Stimulated activated CD4-positive, alpha-beta T cell treated with anti-CD3 and anti-CD28 coated beads, TNF-alpha, amount 100 ng/mL, for 1 hour (primary cell): Measurements from ENCODE around the gene CLCA2.

Source experiments
- DNase-seq, 3 donors: peaks; one replicate each; pipeline ENCODE4 v3.0.0-alpha.2; 2020; ENCODE audit warnings: low read depth in 3 of 3, low spot score in 1 of 3

CLCA2 gene

GRCh38 chr1:86429835-86430234 lies 5.9 kb downstream of the CLCA2 start:
- DNase-seq = no peak

DNA sequence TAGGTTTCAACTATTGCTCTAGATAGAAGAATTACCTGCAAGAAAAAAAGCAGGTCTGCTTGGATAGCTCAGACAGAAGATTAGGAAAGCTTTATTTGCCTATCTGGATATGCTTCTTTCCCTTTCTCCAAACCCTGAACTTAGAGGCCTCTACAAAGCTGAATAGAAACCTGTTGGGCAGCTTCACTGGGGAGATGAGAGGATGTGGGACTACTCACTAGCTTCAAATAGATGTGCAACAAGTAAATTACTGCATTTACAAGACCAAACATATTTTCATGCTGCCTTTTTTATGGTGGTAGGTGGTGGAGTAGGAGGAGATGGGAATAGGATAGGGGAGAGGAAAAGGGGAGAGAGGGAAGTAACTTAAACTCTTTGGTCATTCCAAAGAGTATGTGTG lies 6.4 kb downstream of the CLCA2 start:
- DNase-seq = no peak

DNA sequence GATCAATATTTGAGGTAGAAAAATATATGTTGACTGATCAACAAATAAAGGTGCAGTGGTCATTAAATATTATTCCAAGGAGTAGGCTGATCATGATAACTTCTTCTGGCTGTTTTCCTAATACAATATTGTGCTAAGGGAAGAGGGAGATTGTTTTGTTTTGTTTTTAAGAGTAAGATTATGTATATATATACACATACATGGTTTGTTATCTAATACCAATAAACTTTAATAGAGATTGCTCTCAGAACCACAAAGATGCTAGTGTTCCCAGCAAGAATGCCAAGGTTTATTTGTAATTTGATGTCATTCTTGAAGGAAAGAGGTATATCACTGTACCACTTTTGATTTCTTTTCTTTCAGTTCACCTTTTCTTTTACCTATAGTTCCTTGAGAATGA lies 10.1 kb downstream of the CLCA2 start:
- no peak for DNase-seq

- no peak for DNase-seq
Measured at GRCh38 chr1:86435327-86435726, 11.4 kb downstream of the CLCA2 start.

DNA sequence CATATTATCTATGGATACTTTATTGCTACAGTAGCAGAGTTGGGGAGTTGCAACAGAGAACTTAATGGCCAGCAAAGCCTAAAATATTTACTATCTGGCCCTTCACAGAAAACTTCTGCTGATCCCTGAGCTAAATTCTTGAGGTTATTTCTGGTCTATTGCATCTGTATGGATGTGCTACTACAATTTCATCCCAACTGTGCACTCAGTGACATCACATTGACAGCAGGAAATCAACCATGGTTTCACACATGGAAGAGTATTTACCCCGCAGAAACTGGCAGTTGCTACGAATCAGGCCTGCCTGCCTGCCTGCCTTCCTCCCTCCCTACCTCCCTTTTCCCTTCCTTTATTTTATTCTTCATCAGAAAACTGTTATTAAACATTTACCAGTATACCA lies 12.1 kb downstream of the CLCA2 start:
- no peak for DNase-seq

DNA sequence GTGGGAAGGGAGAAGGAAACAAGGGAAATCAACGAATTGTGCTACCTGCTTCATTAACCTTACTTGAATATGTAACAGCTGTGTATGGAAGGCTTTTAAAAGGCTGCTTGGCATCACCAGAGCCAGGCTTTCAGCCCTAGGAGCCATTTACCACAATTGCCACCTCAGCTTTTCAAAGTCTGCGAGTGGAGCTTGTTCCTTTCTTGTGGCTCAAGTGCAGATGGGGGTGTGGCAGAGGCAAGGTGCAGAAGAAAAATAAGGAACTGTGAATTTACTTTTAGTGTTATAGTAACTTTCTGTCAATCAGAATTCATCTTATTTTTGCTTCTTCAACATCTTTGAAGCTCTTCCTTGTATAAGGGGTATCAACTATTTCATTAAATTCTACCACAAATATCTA lies 17.6 kb downstream of the CLCA2 start:
- DNase-seq = no peak

DNA sequence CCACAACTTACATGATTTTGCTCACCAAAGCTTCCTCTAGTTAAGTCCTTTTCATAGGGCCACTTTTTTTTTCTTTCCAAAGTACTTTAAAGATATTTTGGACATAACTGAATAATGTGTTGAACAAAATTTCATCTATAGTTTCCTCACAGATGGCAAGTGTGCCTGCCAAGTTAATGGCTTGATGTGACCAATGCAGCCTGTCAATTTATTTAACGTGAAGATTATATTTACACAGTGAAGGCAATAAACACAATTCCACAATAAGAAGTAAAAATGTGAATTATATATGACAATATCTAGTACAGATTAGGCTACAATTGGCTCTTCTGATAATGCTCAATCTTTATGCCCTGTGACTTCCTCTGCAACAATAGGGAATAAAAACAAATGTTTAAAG lies 18.0 kb downstream of the CLCA2 start:
- no peak for DNase-seq

DNA sequence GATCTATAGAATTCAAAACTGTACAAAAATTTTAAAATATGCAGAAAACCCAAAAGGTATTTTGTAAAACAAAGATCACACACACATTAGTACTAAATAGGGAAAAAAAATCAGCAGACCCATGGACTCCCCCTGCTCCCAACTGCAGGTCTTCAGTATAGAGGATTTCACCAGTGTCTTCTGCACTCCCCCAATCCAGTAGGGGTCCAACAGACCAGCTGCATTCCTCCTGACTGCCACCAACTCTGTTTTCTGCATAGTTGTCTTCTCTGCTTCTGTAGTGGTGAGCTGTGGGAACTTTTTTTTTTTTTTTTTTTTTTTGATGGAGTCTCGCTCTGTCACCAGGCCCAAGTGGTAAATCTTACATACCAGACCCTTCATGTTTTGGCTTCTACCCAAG lies 21.9 kb downstream of the CLCA2 start:
- DNase-seq = no peak

DNA sequence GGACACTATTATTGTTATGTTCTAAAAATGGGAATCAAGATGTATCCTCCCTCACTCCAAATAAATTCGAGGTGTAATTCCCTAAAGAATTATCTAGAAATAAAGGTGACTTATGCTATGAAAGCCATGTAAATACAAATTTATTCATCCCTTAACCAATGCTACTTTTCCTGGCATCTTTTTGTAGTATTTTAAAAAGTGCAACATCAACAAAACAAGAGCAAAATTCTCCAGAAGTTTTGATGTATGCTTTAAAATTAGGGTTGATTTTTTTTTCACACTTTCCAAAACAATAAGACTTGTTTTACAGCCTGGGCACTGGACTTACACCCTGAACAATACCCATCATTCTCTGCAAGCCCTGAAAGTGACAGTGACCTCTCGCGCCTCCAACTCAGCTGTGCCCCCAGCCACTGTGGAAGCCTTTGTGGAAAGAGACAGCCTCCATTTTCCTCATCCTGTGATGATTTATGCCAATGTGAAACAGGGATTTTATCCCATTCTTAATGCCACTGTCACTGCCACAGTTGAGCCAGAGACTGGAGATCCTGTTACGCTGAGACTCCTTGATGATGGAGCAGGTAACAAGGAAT lies 23.3 kb downstream of the CLCA2 start:
- no peak for DNase-seq

- DNase-seq = no peak
Measured at GRCh38 chr1:86448670-86449069, 24.7 kb downstream of the CLCA2 start.

DNA sequence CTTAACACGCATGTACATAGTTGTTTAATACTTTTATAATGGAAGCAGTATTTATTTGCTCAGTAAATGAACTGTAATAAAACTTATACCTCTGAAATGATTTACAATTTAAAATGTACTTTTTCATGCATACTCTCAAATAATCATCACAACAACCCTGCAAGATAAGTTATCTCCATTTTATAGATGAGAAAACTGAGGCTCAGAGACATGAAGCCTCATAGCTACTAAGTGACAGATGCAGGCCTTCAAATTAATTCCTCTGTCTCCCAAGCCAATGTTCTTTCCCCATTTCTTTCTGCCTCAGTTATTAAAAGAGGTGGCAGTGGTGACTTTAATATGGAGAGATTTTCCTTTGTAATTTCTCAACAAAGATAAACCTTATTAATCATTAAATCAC lies 25.1 kb downstream of the CLCA2 start:
- no peak for DNase-seq

DNA sequence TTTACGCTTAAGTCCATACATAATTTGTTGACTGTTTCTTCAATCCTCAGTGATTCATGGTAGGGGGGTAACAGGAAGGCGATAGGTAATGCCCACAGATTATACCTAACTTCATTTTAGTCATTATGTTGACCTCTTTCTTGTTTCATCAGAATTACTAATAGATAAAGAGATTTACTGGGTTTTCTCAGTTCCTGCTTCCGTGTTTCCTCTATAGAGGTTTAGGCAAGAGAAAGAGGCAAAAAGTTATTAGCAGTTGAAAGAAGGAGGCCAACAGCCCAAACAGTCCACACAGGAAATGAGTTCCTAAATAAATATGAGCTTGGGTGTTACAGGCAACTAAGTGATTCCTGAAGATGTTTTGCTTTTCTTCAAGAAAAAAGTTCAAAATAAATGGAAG lies 26.9 kb downstream of the CLCA2 start:
- no peak for DNase-seq

DNA sequence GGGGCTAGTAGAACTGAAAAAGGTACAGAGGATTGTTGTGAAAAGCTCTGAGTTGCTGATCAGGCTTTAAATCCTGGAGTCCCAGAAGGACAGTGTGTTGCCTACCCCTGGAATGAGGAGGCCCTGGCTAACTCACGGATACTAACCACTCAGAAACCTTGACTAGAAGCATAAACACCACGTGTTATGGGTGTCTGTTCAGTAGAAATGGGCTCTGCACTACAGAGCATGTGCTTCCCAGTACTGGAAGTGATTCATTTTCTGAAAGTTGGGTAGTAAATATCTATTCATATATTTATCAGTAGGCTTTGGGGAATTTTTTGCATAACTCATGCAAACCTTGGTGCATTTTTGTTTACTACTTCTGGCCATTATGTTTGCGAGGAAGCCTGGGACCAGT lies 29.7 kb downstream of the CLCA2 start:
- no peak for DNase-seq

- no peak for DNase-seq
Measured at GRCh38 chr1:86455073-86455472, 31.1 kb downstream of the CLCA2 start.

DNA sequence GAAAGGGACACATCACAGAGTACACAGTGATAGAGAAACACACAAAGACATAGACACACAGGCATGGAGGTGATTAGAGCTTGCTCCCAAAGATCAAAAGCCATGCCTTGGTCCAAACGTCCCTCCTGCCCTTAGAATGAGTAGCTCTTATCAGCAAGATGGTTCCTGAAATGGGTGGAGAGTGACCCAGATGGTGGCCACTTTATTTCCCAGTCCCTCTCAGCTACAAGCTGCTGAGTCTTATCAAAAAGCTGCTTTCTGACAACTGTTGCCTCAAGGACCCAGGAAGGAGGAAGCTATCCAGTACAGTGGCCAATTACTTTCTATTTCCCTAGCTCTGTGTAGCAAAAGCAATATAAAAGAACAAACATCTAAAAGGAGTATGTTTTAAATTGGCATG lies 37.0 kb downstream of the CLCA2 start:
- DNase-seq = no peak

- DNase-seq = no peak
Measured at GRCh38 chr1:86461482-86461881, 37.5 kb downstream of the CLCA2 start.

- DNase-seq = no peak
Measured at GRCh38 chr1:86464819-86465218, 40.8 kb downstream of the CLCA2 start.

DNA sequence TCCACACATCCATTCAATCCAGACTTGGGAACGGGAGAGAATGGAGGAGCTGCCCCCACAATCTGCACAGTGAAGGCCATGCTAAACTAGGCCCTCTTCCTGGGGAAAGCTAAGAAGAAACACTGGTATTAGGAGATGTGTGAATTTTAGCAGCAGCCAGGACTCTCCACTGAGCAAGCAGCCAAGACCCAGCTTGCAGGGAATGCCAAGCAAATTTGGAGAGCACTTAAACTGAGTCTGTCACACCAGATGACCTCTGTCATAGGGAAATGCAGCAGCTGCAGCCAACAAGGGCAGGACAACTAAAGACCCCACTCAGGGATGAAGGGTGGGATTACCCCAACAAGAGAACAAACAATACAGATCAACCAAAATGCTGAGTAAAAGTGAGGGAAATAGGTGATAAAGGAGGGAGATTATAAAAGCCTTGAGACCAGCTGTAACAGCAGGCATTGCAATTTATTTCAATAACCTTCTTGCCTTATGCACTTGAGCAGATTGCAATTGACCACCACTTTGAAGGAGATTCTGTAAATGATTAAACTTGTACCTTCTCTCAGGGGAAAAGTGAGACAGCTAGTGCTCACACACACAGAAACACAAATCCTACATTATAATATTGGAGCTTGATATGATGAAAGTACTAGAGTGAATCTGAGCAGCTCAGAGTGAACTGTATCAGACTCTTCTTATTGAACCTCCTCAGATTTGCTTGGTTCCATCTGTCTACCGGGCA lies 42.3 kb downstream of the CLCA2 start:
- no peak for DNase-seq

GRCh38 chr1:86466986-86467385 lies 43.0 kb downstream of the CLCA2 start:
- no peak for DNase-seq

GRCh38 chr1:86468501-86468977 lies 44.6 kb downstream of the CLCA2 start, which contains the start of gene CLCA1:
Gene CLCA1 (plus strand): TSS chr1:86468927. CDS start chr1:86468972, 45 bp downstream.
- DNase-seq = no peak

- DNase-seq = no peak
Measured at GRCh38 chr1:86470859-86471258, 46.9 kb downstream of the CLCA2 start.

GRCh38 chr1:86471291-86471690 lies 47.3 kb downstream of the CLCA2 start:
- no peak for DNase-seq

- DNase-seq = no peak
Measured at GRCh38 chr1:86472152-86472551, 48.2 kb downstream of the CLCA2 start.
